K562 (cell line): ENCODE measurements around the gene AP1B1. TPM values are rescaled to one million over a fixed set of nuclear protein-coding genes. Genes with fewer than 3 reads are reported as not detected.

Experiments
- ATAC-seq: fragments of 200-7000 bp; cut with Tn5 transposase; 3 replicates; pipeline ENCODE4 v1.9.1; 2020; ENCODE audit warnings: moderate library complexity
- BruUV-seq: library from RNA; stranded (reverse); fragments of 400-500 nt; replicated peaks from 2 replicates; lab custom pipeline; 2021; lab: Mats Ljungman, UMichigan
- CTCF ChIA-PET: fragments of 300-600 bp; formaldehyde crosslinking; extraction: SDS; loops from one replicate; lab custom pipeline; 2021; ENCODE audit warnings: low intra/inter-chr PET ratio; lab: Yijun Ruan, JAX
- POLR2A ChIA-PET: fragments of 300-600, 350-650 bp; sonication (Branson Sonifier 250); formaldehyde crosslinking; extraction: SDS; loops from one replicate; lab custom pipeline; 2021; ENCODE audit warnings: antibody characterized with exemption, inconsistent platforms; lab: Yijun Ruan, JAX
- DNase-seq, 4 experiments: peaks; one replicate each; pipeline versions ENCODE4 v3.0.0 to v3.0.0-alpha.2; 2011 to 2018; ENCODE audit warnings: low spot score in 3 of 4, mixed read lengths in 3 of 4; ENCODE audit errors: extremely low read depth in 1 of 4
- FAIRE-seq: peaks from 2 replicates; lab custom pipeline; 2011; peaks lifted over from hg19 to GRCh38; lab: Jason Lieb, UNC
- H2AFZ ChIP-seq: 2 replicates; pipeline ENCODE4 v1.6.0; 2011; ENCODE audit warnings: low read depth, low read length, control low read depth, inconsistent platforms
- H3K27ac ChIP-seq: fragments of 200-600 bp; 3 replicates; pipeline ENCODE4 v1.8.0; 2011; ENCODE audit warnings: low read depth, mild to moderate bottlenecking, control low read depth, inconsistent platforms, low read length, moderate library complexity, mixed read lengths; ENCODE audit errors: extremely low read depth
- H3K27me3 ChIP-seq, 2 experiments: fragments of 300-600 bp in 1 of 2; 2 replicates in 1 of 2; 3 replicates in 1 of 2; pipeline versions ENCODE4 v1.6.0 to v1.8.0; 2011; ENCODE audit warnings: inconsistent platforms in 2 of 2, low read length in 2 of 2, mild to moderate bottlenecking in 1 of 2, mixed read lengths in 1 of 2, moderate library complexity in 1 of 2; ENCODE audit not compliant: control insufficient read depth in 2 of 2, insufficient read depth in 2 of 2
- H3K36me3 ChIP-seq: fragments of 300-600 bp; 3 replicates; pipeline ENCODE4 v1.8.0; 2011; ENCODE audit warnings: mild to moderate bottlenecking, low read length, inconsistent platforms; ENCODE audit not compliant: control insufficient read depth, insufficient read depth
- H3K4me1 ChIP-seq, 2 experiments: fragments of 200-600 bp in 1 of 2; replicated peaks in 1 of 2; 2 replicates in 1 of 2; 3 replicates in 1 of 2; pipeline versions ENCODE4 v1.5.1 to v1.8.0; 2011; ENCODE audit warnings: inconsistent platforms in 2 of 2, low read length in 2 of 2, mild to moderate bottlenecking in 1 of 2, mixed read lengths in 1 of 2, moderate library complexity in 1 of 2; ENCODE audit not compliant: control insufficient read depth in 2 of 2, insufficient read depth in 2 of 2
- H3K4me2 ChIP-seq: 2 replicates; pipeline ENCODE4 v1.6.1; 2011; ENCODE audit warnings: low read length, control low read depth, inconsistent platforms, mixed read lengths; ENCODE audit not compliant: insufficient read depth
- H3K4me3 ChIP-seq: fragments of 200-600 bp; sonication (generic), shearing (Covaris generic); 2 replicates; pipeline ENCODE4 v1.5.1; 2016; ENCODE audit warnings: control low read depth, inconsistent platforms
- H3K79me2 ChIP-seq: fragments of 200-600 bp; 3 replicates; pipeline ENCODE4 v1.8.0; 2011; ENCODE audit warnings: low read length, inconsistent platforms; ENCODE audit not compliant: control insufficient read depth, insufficient read depth
- H3K9ac ChIP-seq, 2 experiments: 2 replicates each; pipeline versions ENCODE4 v1.6.0 to v1.6.1; 2011; ENCODE audit warnings: low read depth in 2 of 2, low read length in 2 of 2, control low read depth in 1 of 2, inconsistent platforms in 1 of 2, mild to moderate bottlenecking in 1 of 2, mixed read lengths in 1 of 2; ENCODE audit not compliant: insufficient read depth in 1 of 2
- H3K9me1 ChIP-seq: one replicate; pipeline ENCODE4 v1.6.0; 2011; ENCODE audit warnings: inconsistent platforms, mild to moderate bottlenecking, low read length, moderate library complexity; ENCODE audit not compliant: control insufficient read depth, insufficient read depth
- H3K9me3 ChIP-seq: replicated peaks from 2 replicates; pipeline ENCODE4 v1.5.1; 2011; ENCODE audit warnings: low read depth, low read length, inconsistent platforms; ENCODE audit not compliant: control insufficient read depth, insufficient read depth
- H4K20me1 ChIP-seq: replicated peaks from 2 replicates; pipeline ENCODE4 v1.6.1; 2011; ENCODE audit warnings: low read length, inconsistent platforms, mixed read lengths; ENCODE audit not compliant: control insufficient read depth, insufficient read depth
- BACH1 ChIP-seq: fragments of 200-800 bp; sonication (Bioruptor generic); IDR thresholded peaks from 2 replicates; pipeline ENCODE4 v1.6.1; 2016; ENCODE audit warnings: missing genetic modification characterization, missing compliant biosample characterization
- FOXK1 ChIP-seq: sonication (generic); formaldehyde crosslinking; IDR thresholded peaks from 2 replicates; pipeline ENCODE4 v1.8.0; 2022; ENCODE audit warnings: missing genetic modification reagents, mild to moderate bottlenecking, borderline replicate concordance
- HMGN3 ChIP-seq: IDR thresholded peaks from 2 replicates; pipeline ENCODE4 v1.6.1; 2011; ENCODE audit warnings: borderline replicate concordance, low read depth, mild to moderate bottlenecking, mixed read lengths, low read length; ENCODE audit not compliant: insufficient read length; ENCODE audit errors: extremely low read depth
- POLR2G ChIP-seq: fragments of 200-400 bp; formaldehyde crosslinking; IDR thresholded peaks from 2 replicates; pipeline ENCODE4 v1.6.1; 2017; ENCODE audit warnings: low read depth, mild to moderate bottlenecking, antibody characterized with exemption, low read length, moderate library complexity
- POLR3A ChIP-seq: IDR thresholded peaks from 2 replicates; pipeline ENCODE4 v1.6.1; 2011; ENCODE audit warnings: borderline replicate concordance, mild to moderate bottlenecking, moderate library complexity; ENCODE audit not compliant: insufficient read length, insufficient read depth; ENCODE audit errors: extremely low read depth
- RBM25 ChIP-seq: fragments of 200-400 bp; formaldehyde crosslinking; IDR thresholded peaks from 2 replicates; pipeline ENCODE4 v1.6.1; 2018; ENCODE audit warnings: low read length, low read depth, moderate library complexity; ENCODE audit not compliant: severe bottlenecking
- RHOXF2B ChIP-seq: fragments of 250-450 bp; sonication (Bioruptor Pico); conservative IDR thresholded peaks from 2 replicates; pipeline ENCODE4 v1.5.1; 2021
- SMARCC2 ChIP-seq: fragments of 450-650 bp; IDR thresholded peaks from 2 replicates; pipeline ENCODE4 v1.6.1; 2017; ENCODE audit warnings: antibody characterized with exemption, moderate library complexity, mild to moderate bottlenecking, low read depth
- SNRNP70 ChIP-seq: fragments of 200-400 bp; formaldehyde crosslinking; optimal IDR thresholded peaks from 2 replicates; pipeline ENCODE3; 2017; ENCODE audit warnings: low read depth, low read length
- XRCC5 ChIP-seq: fragments of 200-400 bp; formaldehyde crosslinking; IDR thresholded peaks from 2 replicates; pipeline ENCODE4 v1.6.1; 2017; ENCODE audit warnings: low read depth, mild to moderate bottlenecking, low read length
- ZFP36 ChIP-seq: fragments of 150-350 bp; IDR thresholded peaks from 2 replicates; pipeline ENCODE4 v1.6.1; 2018; ENCODE audit warnings: low read length, low read depth; ENCODE audit not compliant: partially characterized antibody
- ZNF140 ChIP-seq: fragments of 250-450 bp; sonication (Bioruptor Pico); IDR thresholded peaks from 2 replicates; pipeline ENCODE4 v1.8.0; 2021; ENCODE audit warnings: moderate library complexity, mild to moderate bottlenecking, inconsistent platforms
- ZNF668 ChIP-seq: fragments of 250-450 bp; sonication (Bioruptor Pico); IDR thresholded peaks from 2 replicates; pipeline ENCODE4 v1.8.0; 2022; ENCODE audit warnings: mild to moderate bottlenecking, inconsistent platforms
- WGBS: fragments of 100-300 bp; shearing (Covaris generic); methylation state at CpG from one replicate; pipeline ENCODE4 v1.1.6; 2016; ENCODE audit warnings: low coverage, mixed read lengths; ENCODE audit not compliant: insufficient coverage; ENCODE audit errors: missing lambda C conversion rate; 5-methylcytosine and 5-hydroxymethylcytosine counted together
- in situ Hi-C: fragments of 300-500 bp; cut with MboI; formaldehyde crosslinking; loops from 4 replicates; pipeline ENCODE4 v1.15.0; 2018; ENCODE audit warnings: inconsistent platforms, mixed read lengths
- intact Hi-C: fragments of 100-400 bp; cut with micrococcal nuclease; formaldehyde crosslinking; loops from 2 replicates; pipeline ENCODE4 v1.14.2; 2022
- polyA plus RNA-seq, 8 experiments: library from polyadenylated mRNA; depleted of rRNA in 4 of 8; stranded (reverse) in 5 of 8; unstranded in 3 of 8; fragments of >200 nt; fragmentation: Nextera tagmentation in 2 of 8; fragmentation: Illumina TruSeq in 1 of 8; extraction: Ambion mirVana in 2 of 8; extraction: Trizol in 1 of 8; gene quantifications; 2 replicates each; pipeline versions ENCODE4 v1.2.1 to v1.2.3, GENCODE V29; 2011 to 2014; ENCODE audit warnings: inconsistent platforms in 1 of 8, missing spikeins in 1 of 8
- total RNA-seq, 7 experiments: library from RNA; depleted of rRNA in 6 of 7; stranded (reverse); fragments of >200 nt in 6 of 7; fragmentation: Illumina TruSeq in 2 of 7; extraction: Trizol in 2 of 7; gene quantifications; 2 replicates each; pipeline versions ENCODE4 v1.2.1 to v1.2.3, GENCODE V29; 2011 to 2021; ENCODE audit warnings: low replicate concordance in 1 of 7
- TF ChIP-seq, protein P1 (sequence below): fragments of 250-450 bp; sonication (Bioruptor Pico); IDR thresholded peaks from 2 replicates; pipeline ENCODE4 v1.8.0; 2021; ENCODE audit warnings: borderline replicate concordance, mild to moderate bottlenecking, moderate library complexity; ENCODE audit not compliant: poor library complexity, severe bottlenecking
- TF ChIP-seq, protein P2 (sequence below), 2 experiments: fragments of 450-650 bp in 1 of 2; sonication (generic) in 1 of 2; formaldehyde crosslinking; conservative IDR thresholded peaks; 2 replicates each; pipeline versions ENCODE4 v1.4.0 to v1.8.1; 2020 to 2022; ENCODE audit warnings: mild to moderate bottlenecking in 1 of 2, missing genetic modification reagents in 1 of 2

AP1B1 gene
- total and polyA plus RNA-seq, 9 of the 15 experiments (the other 6 are each of a cell fraction or from before 2014, with no cell fraction given), result 1.2 to 60.9 (median 30.1) TPM

DNA sequence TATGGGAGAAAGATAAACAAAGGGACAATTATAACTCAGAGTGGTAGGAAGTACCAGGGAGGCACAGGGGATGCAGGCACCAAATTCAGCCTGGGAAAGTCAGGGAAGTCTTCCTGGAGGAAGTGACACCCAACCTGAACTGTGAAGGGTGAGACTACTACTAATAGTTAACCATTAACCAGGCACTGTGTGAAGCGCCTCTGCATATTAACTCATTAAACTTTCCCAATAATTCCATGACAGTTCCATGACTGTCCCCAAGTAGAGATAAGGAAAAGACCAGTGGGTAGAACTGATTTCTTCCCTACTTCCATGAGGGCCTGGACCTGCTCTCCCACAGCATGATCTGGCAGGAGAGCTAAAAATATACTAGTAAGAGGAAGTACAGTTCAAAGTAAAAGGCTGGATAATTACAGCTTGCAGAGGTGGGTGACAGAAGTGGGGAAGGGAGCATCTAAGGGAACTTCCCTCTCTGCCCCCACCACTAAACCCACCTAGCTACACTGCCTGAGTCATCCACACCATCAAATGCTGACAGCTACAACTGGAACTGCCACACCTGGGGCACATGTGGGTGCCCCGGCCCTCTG, 4.7 kb upstream of the AP1B1 start:
- FAIRE-seq (no peak), ATAC-seq (no peak), DNase-seq (no peak)
- intact Hi-C loops, result no loop called here
- ChIA-PET POLR2A (interaction anchor here (1.0 kb wide), 1 partner anchor 28 kb away, joined by 3 read pairs; no protein-coding TSS in a partner anchor), CTCF (no interaction called here)
- Histone ChIP-seq H3K9ac (no peak overlapping the region), H3K27ac (no peak overlapping the region), H3K4me2 (no peak overlapping the region), H2AFZ (no peak overlapping the region), H3K4me3 (no peak overlapping the region), H3K9me1 (no peaks in the 10 kb centered on the region), H4K20me1 (no peaks in the 10 kb centered on the region), H3K36me3 (no peaks in the 10 kb centered on the region), H3K27me3 (no peaks in the 10 kb centered on the region), H3K4me1 (peaks cover 6 to 8% of the 10 kb centered on the region in 2 experiments; a peak in 3 of 5 replicates), H3K79me2 (peaks cover 3% of the 10 kb centered on the region), H3K9me3 (no peaks in the 10 kb centered on the region)
- TF ChIP-seq SMARCC2, result no peak
- TF ChIP-seq ZNF668 (CRISPR knock-in tag), result no peak
- TF ChIP-seq RHOXF2B (CRISPR knock-in tag), result no peak
- TF ChIP-seq FOXK1 (CRISPR knock-in tag), result no peak
- TF ChIP-seq SNRNP70, result no peak
- no peak for TF ChIP-seq HMGN3
- TF ChIP-seq, protein P1, sequence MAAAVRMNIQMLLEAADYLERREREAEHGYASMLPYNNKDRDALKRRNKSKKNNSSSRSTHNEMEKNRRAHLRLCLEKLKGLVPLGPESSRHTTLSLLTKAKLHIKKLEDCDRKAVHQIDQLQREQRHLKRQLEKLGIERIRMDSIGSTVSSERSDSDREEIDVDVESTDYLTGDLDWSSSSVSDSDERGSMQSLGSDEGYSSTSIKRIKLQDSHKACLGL (CRISPR knock-in tag), result no peak
- TF ChIP-seq, protein P2, sequence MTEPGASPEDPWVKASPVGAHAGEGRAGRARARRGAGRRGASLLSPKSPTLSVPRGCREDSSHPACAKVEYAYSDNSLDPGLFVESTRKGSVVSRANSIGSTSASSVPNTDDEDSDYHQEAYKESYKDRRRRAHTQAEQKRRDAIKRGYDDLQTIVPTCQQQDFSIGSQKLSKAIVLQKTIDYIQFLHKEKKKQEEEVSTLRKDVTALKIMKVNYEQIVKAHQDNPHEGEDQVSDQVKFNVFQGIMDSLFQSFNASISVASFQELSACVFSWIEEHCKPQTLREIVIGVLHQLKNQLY (CRISPR knock-in tag; conservative IDR thresholded peaks at IDR 0.05), result no peak
- TF ChIP-seq XRCC5, result no peak
- TF ChIP-seq RBM25, result peak; percentile 6
- peak; percentile 91 for TF ChIP-seq ZFP36
- no peak for TF ChIP-seq POLR2G
- no peak for TF ChIP-seq POLR3A
- TF ChIP-seq BACH1 (tag), result no peak
- no peak for TF ChIP-seq ZNF140 (CRISPR knock-in tag)
- WGBS, result 0% methylated on average over 1 of the region's 2 CpGs
- BruUV-seq, result no TSS peak
- in situ Hi-C loops, result loop anchor here (10.0 kb wide), 1 partner anchor 132 kb away; no protein-coding TSS in a partner anchor
